Measurements from ENCODE around the gene BSCL2.

DNA sequence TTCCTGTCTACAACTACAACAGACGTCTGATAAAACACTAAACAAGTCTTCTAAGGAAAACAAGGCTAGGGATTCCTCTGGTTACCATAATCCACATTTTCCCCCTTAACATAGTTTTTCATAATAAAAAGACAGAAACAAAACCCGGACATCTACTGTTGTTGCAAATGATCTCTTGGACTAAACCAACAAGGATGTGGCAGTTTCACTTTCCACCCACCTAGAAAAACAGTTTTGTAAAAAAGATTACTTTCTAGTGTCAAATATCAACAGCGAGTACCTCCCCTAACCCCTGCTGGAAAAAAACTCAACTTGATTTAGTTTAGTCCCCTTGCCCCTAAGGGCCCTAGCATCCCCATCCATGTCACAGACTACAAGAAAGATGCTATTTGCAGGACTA lies 5.6 kb upstream of the BSCL2 start:
- TF ChIP-seq, protein P1, sequence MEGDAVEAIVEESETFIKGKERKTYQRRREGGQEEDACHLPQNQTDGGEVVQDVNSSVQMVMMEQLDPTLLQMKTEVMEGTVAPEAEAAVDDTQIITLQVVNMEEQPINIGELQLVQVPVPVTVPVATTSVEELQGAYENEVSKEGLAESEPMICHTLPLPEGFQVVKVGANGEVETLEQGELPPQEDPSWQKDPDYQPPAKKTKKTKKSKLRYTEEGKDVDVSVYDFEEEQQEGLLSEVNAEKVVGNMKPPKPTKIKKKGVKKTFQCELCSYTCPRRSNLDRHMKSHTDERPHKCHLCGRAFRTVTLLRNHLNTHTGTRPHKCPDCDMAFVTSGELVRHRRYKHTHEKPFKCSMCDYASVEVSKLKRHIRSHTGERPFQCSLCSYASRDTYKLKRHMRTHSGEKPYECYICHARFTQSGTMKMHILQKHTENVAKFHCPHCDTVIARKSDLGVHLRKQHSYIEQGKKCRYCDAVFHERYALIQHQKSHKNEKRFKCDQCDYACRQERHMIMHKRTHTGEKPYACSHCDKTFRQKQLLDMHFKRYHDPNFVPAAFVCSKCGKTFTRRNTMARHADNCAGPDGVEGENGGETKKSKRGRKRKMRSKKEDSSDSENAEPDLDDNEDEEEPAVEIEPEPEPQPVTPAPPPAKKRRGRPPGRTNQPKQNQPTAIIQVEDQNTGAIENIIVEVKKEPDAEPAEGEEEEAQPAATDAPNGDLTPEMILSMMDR (IDR thresholded peaks at IDR 0.05), result no peak
- TF ChIP-seq POLR2A (IDR thresholded peaks at IDR 0.05), result no peak

All from suprapubic skin (tissue), 3 donors.